Activated CD4-positive, CD25-positive, alpha-beta regulatory T cell treated with anti-CD3 and anti-CD28 coated beads, Interleukin-2, amount 50 U/mL, for 72 hours (primary cell): ENCODE data around the gene BIRC6.
"Not testable (repeated sequence)": the region's sequence is repeated elsewhere in the genome, so short reads cannot be mapped to it uniquely, and the experiment has no call there.

Experiments
- DNase-seq: peaks from one replicate; pipeline ENCODE4 v3.0.0; 2021

BIRC6 gene

DNA sequence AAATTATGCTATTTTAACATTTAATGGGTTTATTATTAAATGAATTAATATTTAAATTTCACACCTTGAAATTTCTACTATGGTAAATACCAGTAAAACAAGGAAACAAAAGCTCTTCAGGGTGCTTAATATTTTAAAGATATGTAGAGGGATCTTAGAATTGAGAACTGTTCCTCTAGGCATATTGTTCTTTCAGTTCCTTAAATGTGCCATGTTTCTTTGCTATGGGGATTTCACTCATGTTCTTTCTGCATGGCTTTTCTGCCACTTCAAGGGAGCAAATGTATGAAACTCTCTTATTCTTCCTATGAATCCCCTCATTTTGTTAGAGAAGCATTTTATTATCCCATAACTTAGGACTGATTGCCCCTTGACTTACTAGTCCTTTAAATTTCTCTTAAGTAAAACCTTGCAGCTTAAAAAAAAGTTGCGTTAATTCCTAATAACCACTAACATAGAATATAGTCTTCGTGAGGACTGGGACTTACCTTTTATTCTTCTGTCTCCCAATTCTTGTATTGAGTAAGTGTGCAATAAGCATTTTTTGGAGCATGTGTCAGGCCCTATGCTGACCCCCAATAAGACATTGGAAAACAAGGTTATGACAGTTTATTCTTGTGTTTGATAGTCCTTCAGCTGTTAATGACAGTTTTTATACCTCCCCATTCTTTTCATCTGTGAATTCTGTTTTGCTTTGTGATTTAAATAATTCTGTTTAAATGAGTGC is 95.7 kb downstream of the BIRC6 start:
- DNase-seq = no peak

DNA sequence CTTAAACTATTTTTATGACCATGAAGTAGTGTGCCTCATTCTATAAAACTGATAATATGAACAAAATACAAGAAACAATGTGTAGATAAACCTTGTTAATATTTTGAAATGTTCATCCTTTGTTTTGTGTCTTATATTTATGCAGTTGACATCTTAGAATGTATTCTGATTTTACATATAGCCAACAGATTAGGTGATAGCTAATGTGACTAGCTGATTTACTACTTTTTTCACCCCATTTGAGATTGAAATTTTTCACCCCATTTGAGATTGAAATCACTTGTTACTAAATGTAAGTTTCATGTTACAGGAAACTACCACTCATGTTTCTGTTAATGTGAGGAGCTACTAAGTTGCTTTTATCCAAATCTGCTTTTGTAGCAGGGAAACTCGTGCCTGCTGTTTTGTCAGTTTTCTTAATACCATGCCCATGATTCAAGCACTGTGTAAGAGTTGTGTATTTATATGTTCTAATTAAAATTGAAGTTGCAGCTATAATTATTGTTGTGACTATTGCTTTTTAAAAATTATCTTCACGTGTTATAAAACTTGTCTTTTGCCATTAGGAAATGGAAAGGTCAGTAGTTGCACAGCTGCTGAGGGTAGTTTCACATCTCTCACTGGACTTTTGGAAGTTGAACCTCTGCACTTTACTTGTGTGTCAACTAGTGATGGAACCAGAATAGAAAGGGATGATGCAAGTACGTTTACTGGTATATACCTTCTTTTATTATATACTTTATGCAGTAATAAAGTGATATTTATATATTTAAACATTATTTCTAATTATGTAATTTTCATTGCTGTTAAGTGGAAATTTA is 96.6 kb downstream of the BIRC6 start:
- no peak for DNase-seq

DNA sequence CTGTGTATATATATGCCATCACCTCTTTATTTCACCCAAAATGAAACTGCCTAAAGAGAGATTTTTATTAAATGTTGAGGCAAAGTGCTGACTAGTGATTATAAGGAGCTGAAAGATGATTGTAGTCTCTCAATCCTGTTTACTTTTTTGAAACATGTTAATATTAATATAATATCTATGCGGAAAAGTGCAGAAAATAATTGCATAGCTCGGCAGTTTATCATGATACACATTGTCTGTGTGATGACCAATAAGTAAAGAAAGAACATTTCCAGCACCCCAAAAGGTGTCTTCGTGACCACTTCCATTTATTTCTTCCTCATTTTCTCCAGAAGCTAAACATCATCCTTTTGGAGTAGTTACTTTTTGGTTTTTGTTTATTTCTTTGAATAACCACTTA is 99.0 kb downstream of the BIRC6 start:
- no peak for DNase-seq

DNA sequence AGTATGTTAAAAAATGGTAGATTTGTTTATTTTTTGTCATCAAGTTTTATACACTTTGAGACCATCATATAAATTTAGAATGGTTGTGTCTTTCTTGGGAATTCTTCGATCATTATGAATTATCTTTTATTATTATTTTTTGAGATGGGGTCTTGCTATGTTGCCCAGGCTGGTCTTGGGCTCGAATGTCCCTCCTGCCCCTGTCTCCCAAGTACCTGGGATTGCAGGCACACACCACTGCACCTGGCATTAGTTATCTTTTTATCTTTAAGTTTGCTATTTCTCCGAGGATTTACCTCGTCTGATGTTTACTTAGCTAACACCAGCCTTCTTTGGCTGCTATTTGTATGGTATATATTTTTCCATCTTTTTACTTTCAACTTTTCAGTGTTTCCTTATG is 100.0 kb downstream of the BIRC6 start:
- no peak for DNase-seq

DNA sequence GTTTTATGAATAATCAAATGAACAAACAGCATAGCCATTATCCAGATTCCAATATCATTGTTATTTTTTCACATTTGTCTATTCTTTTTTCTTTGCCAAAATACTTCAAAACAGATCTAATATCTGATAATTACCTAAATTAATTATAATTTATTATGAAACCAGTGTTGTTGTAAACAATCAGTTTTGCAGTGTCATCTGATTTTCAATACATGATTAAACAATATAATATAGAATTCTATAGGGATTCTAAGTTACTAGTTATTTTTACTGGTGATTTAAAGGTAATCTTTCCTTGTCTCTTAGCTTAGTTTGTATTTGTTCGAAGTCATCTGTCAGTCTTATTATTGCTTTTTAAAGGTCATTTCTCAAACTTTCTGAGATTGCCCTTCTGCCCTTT is 101.0 kb downstream of the BIRC6 start:
- no peak for DNase-seq

DNA sequence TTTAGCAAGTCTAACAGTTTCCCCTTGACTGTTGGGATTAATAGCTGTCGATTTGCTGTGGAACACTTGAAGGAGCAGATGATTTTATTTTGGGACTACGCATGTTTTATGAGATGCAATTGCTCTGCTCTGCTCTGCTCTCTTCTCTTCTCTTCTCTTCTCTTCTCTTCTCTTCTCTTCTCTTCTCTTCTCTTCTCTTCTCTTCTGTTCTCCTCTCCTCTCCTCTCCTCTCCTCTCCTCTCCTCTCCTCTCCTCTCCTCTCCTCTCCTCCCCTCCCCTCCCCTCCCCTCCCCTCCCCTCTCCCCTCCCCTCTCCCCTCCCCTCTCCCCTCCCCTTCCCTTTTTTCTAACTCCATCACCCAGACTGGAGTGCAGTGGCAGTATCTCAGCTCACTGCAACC is 104.0 kb downstream of the BIRC6 start:
- not testable (repeated sequence) for DNase-seq

DNA sequence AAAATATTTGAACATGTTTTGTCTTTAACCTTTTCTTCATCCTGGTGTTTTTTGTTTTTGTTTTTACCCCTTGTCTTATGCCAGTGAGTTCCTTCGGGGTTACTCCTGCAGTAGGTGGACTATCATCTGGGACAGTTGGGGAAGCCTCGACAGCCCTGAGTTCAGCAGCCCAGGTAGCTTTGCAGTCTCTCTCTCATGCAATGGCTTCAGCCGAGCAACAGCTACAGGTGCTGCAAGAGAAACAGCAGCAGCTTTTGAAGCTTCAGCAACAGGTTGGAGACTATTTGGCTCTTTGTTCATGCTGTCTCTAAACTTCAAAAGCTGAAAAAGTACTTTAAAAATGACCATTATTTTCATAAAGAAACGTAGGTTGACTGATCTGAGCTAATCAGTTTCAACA is 106.3 kb downstream of the BIRC6 start:
- no peak for DNase-seq

DNA sequence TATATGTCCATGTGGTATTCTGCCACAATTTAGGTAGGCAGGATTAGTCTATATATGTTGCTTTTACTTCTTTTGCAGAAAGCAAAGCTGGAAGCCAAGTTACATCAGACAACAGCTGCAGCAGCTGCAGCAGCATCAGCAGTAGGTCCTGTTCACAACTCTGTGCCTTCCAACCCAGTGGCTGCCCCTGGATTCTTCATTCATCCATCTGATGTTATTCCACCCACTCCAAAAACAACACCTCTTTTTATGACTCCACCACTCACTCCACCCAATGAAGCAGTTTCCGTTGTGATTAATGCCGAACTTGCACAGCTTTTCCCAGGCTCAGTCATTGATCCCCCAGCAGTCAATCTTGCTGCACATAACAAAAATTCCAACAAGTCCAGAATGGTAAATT is 107.6 kb downstream of the BIRC6 start:
- DNase-seq = no peak

DNA sequence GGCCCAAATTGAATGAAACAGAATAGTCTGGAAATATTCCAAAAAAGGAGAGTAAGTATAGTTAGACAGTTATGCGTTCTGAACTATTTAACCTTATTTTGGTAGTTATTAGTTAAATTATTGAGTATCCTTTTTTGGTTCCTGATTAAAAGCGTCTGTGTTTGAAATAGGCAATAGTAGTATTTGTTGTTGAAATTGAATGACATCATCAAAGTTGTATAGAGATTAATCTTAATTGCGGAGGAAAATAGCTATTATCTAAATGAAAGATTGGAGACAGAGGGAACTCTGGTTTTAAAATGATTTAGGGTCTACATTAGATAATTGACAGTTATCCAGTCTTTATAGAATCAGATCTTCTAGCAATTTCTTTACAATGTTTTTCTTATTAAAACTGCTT is 115.8 kb downstream of the BIRC6 start:
- no peak for DNase-seq

DNA sequence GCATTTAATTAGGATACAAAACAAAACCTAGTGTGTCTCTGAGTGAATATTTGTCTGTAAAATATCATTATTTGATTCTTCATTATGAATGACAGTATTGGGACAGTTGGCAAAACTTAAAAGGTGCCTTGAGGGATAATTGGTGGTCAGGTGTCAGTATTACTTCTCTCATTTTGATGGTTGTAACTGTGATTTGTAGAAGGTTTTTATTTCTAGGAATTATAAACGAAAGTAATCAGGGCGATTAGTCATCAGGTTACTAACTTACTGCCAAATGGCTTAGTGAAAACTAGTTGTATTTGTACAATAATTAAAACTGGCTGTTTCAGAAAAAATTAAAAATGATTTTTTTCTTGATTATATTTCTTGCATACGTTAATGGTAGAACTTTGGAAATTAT is 117.6 kb downstream of the BIRC6 start:
- no peak for DNase-seq

DNA sequence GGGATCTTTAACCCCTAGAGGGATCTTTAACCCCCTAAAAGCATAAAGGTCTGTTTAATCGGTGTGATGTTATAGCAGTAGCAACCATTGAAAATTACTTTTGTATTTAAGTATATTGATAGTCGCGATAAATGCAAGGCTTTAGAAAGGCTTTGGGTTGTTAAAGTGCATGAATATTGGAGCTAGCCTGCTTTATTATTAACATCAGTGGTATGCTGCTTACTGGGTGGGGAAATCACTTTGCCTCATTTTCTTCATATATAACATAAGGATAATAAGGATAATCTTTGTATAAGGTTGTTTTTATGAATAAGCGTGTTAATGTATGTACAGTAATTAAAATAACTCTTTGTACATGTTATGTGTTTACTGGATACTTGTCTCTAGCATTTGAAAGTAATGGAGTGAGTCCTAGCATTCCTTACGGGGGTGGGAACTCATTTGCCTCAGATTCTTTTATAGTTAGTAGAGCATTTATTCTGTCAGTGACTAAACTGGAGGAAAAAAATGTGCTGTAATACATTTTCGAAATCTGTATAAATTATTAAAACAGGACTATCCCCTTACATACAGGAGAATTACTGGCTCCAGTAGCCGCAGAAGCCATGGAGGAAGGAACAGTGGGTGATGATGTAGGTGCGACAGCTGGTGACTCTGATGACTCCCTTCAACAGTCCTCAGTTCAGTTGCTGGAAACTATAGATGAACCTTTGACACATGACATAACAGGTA is 122.2 kb downstream of the BIRC6 start:
- no peak for DNase-seq

DNA sequence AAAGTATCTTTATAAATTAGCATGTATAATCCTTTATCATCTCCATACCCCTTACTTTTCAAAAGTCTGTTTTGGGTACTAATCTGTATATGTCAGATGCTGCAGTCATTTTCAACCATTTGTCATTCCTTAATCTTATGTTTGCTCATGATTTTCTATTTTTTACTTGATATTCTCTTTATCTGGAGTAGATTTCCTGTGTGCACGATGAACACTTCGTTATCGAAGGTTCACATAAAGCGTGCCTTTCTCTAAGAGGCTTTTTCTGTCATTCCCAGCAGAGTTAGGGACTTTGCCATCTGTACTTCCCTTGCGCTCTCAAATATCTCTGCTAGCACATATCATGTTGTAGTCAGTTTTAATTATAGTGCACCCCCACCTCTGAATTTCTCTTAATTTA is 123.2 kb downstream of the BIRC6 start:
- no peak for DNase-seq

DNA sequence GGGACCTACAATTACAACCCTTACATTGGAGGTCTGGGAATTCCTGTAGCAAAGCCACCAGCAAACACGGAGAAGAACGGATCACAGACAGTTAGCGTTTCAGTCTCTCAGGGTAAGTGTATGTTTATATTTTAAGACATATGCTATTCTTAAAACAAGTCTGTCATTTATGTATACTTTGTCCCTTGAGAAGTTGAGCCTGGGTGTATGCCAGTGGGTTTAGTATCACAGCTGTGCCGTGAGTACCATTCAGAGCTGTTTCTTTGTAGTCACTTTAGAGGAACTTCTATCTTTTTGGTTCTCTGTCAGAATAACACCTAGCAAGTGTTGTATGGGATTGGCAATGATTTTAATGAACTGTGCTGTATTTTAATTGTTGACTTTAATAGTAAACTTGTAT is 125.6 kb downstream of the BIRC6 start:
- DNase-seq = no peak

DNA sequence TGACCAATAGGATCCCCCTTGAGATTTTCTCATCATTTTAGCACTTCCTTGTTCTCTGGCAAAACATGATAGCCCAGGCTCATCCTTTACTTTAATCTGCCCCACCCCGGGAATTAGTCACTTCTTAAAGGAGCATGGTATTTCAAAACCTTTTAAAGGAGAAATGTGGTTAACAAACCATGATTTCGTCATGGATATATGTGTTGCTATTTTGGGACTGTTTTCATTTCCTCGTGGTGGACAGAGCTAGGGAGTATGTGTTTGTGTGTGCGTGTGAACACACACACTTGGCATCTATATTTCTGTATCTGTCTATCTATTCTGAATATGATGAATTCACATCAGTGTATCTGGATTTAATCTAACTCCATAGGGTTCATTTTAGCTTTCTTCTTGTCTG is 128.1 kb downstream of the BIRC6 start:
- no peak for DNase-seq

DNA sequence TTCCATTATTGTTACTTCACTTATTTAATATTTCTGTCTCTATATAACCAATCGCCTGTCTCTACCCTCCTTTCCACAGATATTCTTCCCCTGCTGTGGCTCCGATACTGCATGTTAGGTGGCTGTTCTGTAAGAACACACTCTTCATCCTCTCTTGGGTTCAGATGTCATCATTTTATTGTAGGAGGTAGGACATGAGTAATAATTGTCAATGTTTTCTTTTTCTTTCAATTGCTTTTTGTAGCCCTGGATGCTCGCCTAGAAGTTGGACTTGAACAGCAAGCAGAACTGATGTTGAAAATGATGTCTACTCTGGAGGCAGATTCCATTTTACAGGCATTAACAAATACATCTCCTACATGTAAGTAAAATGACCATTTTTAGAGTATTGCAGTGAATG is 128.6 kb downstream of the BIRC6 start:
- DNase-seq = no peak

DNA sequence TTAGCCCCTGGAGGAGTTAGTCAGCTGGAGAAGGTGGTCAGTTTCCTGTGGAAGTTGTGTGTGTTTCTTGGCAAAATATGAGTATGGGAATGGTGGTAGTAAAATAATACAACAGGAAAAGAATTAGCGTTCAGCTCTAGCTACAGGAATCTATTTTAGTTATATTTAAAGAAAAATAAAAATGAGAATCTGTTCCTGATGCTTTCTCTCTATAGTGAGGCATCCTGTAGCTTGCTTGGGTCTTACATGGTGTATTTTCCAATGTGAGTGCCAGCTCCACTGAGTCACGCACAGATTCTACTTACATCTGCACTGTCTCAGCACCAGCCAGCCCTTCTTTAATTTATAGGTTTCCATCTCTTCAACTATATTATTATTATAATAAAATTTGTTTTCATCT is 132.2 kb downstream of the BIRC6 start:
- no peak for DNase-seq

DNA sequence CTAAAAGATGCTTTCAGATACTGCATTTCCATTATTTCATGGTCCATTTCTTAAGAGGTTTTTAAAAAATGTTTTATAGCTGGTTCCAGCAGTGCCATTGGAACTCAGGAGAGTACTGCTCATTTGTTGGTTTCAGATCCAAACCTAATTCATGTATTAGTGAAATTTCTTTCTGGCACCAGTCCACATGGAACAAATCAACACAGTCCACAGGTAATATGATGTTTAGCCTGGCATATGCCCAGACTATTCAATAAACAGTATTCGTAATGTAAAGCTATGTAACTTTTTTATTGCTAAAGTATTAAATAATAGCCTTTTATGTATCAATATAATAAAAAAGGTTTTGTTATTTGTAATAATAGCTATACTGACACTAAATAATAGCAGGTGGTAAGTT is 134.5 kb downstream of the BIRC6 start:
- DNase-seq = no peak

DNA sequence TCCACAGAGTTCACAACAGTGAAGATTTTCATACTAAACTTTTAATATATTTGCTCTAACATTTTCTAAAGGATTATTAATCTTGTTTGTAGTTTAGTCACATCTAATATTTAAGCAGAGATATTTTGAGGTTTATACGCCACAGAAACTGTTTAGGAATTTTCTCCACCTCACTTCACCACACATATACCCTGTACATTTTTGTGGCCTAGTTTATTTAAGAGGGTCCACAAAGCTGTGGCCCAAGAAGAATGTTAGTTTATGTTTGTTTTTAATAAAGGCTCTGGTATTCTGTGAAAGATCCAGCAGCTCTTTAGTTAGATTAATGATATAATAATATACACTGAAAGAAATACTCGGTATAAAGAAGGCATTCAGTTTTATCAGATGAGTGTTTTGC is 138.3 kb downstream of the BIRC6 start:
- DNase-seq = no peak

DNA sequence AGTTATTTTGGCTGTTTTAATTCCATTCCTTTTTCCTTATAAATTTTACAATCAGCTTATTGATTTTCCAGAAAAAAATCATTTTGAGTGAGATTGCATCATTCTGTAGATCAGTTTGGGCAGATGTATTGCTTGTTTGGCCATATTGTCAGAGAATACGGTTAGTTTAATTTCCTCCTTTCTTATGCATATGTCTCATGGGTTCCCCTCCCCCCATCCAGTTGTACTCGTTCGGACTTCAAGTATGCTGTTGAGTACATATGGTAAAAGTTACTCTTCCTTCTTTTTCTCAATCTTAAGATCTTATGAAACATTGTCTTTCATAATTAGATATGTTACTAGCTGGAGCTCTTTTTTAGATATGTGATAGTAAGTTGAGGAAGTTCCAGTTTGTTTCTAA is 139.8 kb downstream of the BIRC6 start:
- DNase-seq = no peak

DNA sequence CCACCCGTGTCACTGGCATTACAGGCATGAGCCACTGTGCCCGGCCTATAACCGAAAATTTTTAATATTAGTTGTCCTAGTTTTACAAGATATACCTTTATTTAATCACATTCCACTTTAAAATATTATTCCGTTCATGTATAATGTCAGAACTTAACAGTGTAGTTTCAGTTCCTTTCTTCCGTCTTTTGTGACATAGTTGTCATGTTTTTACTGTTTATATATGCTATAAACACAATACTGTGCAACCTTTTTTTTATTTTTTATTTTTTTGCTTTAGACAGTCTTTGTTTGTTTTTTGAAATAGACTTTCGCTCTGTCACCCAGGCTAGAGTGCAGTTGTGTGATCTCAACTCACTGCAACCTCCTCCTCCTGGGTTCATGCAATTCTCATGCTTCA is 141.5 kb downstream of the BIRC6 start:
- no peak for DNase-seq

DNA sequence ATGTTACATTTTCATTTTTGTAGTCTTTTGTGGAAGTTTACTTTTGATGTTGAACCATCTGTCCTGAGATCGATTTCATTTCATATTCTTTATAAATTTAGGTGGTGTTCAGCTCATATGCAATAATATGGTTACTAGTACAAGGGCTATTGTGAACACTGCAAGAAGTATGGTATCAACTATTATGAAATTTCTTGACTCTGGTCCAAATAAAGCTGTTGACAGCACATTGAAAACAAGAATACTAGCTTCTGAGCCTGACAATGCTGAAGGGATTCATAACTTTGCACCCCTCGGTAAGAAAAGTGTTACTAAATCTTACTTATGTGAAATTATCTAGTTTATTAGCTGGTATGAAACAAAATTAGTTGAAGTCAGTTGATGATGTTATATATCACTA is 146.1 kb downstream of the BIRC6 start:
- DNase-seq = no peak

DNA sequence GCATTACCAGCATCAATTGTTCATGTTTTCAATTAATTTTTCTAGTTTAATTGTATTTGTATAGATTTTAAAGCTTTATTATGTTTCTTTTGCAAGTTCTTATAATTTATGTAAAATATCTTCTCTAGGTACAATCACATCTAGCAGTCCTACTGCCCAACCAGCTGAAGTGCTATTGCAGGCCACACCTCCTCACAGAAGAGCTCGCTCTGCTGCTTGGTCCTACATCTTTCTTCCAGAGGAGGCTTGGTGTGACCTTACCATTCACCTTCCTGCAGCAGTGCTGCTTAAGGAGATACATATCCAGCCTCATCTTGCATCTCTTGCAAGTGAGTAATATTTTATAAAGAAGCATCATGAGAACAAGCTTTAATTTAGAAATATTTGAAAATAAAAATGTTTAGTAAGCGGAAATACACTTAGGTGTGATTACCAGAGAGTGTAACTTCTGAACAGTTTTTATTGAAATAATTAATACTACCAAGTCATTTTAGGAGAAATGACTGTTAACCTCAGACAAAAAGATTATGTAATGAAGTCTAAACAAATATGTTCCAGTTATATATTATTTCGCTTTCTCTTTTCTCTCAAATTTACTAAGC is 148.2 kb downstream of the BIRC6 start:
- DNase-seq = no peak

DNA sequence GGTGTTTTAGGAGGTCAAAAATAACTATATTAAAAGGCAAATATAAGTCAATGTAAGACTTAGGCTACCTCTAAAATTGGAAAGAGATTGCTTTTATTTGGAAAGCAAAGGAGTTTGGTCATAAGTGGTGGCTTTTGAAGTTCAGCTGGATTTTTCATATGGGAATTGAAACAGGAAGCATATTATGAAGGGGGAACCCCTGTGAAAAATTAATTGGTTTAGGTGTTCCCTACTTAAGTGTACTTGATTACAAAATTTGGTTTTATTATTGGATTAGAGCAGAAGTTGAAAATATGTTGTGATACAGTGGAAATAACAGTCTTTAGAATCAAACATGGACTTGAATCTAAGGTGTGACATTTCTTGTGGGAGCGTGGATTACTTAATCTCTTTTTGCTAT is 149.6 kb downstream of the BIRC6 start:
- DNase-seq = no peak

DNA sequence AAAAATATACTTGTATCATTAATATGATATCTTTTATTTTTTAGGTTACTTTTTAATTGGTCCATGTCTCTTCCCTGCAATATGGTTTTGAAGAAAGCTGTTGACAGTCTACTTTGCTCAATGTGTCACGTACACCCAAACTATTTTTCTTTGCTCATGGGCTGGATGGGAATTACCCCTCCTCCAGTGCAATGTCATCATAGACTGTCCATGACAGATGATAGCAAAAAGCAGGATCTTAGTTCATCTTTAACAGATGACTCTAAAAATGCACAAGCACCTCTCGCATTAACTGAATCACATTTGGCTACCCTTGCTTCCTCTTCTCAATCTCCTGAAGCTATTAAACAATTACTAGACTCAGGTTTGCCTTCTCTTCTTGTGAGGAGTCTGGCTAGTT is 158.1 kb downstream of the BIRC6 start:
- DNase-seq = no peak
